Stomach (tissue), 19 donors: ENCODE measurements around the gene ODF4. TPM values are rescaled to one million over a fixed set of nuclear protein-coding genes. Genes with fewer than 3 reads are reported as not detected.

Source experiments
- DNase-seq, 2 donors: peaks; one replicate each; pipeline versions ENCODE4 v3.0.0 to v3.0.0-alpha.2; 2013 to 2019
- H3K27ac ChIP-seq, 5 donors: fragments of 200-600 bp in 4 of 5; sonication (generic) in 4 of 5; one replicate each; pipeline ENCODE4 v1.5.1; 2013 to 2019; ENCODE audit warnings: mild to moderate bottlenecking in 1 of 5, moderate library complexity in 1 of 5
- H3K27me3 ChIP-seq, 3 donors: fragments of 200-600 bp; sonication (generic); one replicate each; pipeline ENCODE4 v1.5.1; 2017 to 2019; ENCODE audit warnings: mixed run types in 1 of 3
- H3K36me3 ChIP-seq, 4 donors: fragments of 200-600 bp; sonication (generic); 1 replicate in 3 of 4; 2 replicates in 1 of 4; pipeline ENCODE4 v1.5.1; 2016 to 2019
- H3K4me1 ChIP-seq, 4 donors: fragments of 200-600 bp; sonication (generic); one replicate each; pipeline ENCODE4 v1.5.1; 2016 to 2019
- H3K4me3 ChIP-seq, 4 donors: fragments of 200-600 bp; sonication (generic) in 3 of 4; one replicate each; pipeline ENCODE4 v1.5.1; 2016 to 2019; ENCODE audit warnings: mild to moderate bottlenecking in 1 of 4
- H3K9me3 ChIP-seq, 4 donors: fragments of 200-600 bp; sonication (generic); one replicate each; pipeline ENCODE4 v1.5.1; 2016 to 2019
- CTCF ChIP-seq, 7 experiments: fragments of 450-650 bp in 4 of 7; fragments of 200-600 bp in 3 of 7; sonication (generic) in 3 of 7; IDR thresholded peaks; one replicate each; pipeline ENCODE4 v1.5.1; 2016 to 2019; ENCODE audit warnings: antibody characterized with exemption in 7 of 7, control low read depth in 2 of 7, mild to moderate bottlenecking in 1 of 7
- EP300 ChIP-seq: sonication (generic); formaldehyde crosslinking; IDR thresholded peaks from one replicate; pipeline ENCODE4 v1.6.1; 2017; ENCODE audit warnings: antibody characterized with exemption
- POLR2A ChIP-seq, 4 donors: fragments of 450-650 bp; IDR thresholded peaks; one replicate each; pipeline ENCODE4 v1.6.1; 2016; ENCODE audit warnings: antibody characterized with exemption in 4 of 4, control low read depth in 2 of 4, mild to moderate bottlenecking in 1 of 4, moderate library complexity in 1 of 4
- POLR2AphosphoS5 ChIP-seq, 3 donors: sonication (generic); formaldehyde crosslinking; IDR thresholded peaks; one replicate each; pipeline ENCODE4 v1.6.1; 2016; ENCODE audit warnings: antibody characterized with exemption in 3 of 3
- WGBS, 5 donors: extraction: QIAGEN DNeasy Blood & Tissue Kit in 3 of 5; methylation state at CpG; one replicate each; pipeline versions ENCODE4 v1.1.5 to v1.1.7; 2013 to 2018; 5-methylcytosine and 5-hydroxymethylcytosine counted together
- intact Hi-C: fragments of 100-400 bp; cut with DNase I; formaldehyde crosslinking; loops from one replicate; pipeline ENCODE4 v1.15.1; 2023; ENCODE audit warnings: low total_unique reads
- long read RNA-seq, 10 donors: transcript quantifications; one replicate each; lab custom pipeline, GENCODE V29; 2026
- polyA plus RNA-seq, 3 donors: library from polyadenylated mRNA; stranded (reverse); fragments of 200-250 nt; gene quantifications; one replicate each; pipeline ENCODE4 v1.2.3, GENCODE V29; 2013
- total RNA-seq, 5 donors: library from RNA; depleted of rRNA; stranded (reverse); fragments of >200 nt; gene quantifications; one replicate each; pipeline versions ENCODE4 v1.1.0 to v1.2.3, GENCODE V29; 2014 to 2016
- donor health status: healthy with polysubstance abuse.
- donor health status: Bipolar disorder and iron deficiency.
- donor health status: healthy.

Gene ODF4, protein sequence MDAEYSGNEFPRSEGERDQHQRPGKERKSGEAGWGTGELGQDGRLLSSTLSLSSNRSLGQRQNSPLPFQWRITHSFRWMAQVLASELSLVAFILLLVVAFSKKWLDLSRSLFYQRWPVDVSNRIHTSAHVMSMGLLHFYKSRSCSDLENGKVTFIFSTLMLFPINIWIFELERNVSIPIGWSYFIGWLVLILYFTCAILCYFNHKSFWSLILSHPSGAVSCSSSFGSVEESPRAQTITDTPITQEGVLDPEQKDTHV
- total RNA-seq (not detected), polyA plus RNA-seq (not detected)
- long read RNA-seq, donor 1, result 0 reads
- long read RNA-seq, donor 2, result 0 reads
- long read RNA-seq, donor 3, result 0 reads
- long read RNA-seq, donor 4, result 0 reads
- long read RNA-seq, donor 5, result 0 reads
- long read RNA-seq, donor 6, result 0 reads
- long read RNA-seq, donor 7, result 0 reads
- long read RNA-seq, donor 8, result 0 reads
- long read RNA-seq, donor 9, result 0 reads
- long read RNA-seq, donor 10, result 0 reads

- H3K27me3 ChIP-seq, result no peaks in the 10 kb centered on the region
- no peaks in the 10 kb centered on the region for H3K36me3 ChIP-seq
- H3K4me3 ChIP-seq, result no peak within 1 kb of the TSS
- H3K4me1 ChIP-seq, result peaks cover 0 to 5% (median 0%) of the 10 kb centered on the region in 4 donors
- DNase-seq, result no peak
- H3K9me3 ChIP-seq, result no peaks in the 10 kb centered on the region
- TF ChIP-seq POLR2AphosphoS5 (IDR thresholded peaks at IDR 0.05) (no peak), POLR2A (IDR thresholded peaks at IDR 0.05) (no peak)
- H3K27ac ChIP-seq, result no peak within 1 kb of the TSS
- intact Hi-C loops, result no loop called here
- 54 to 71% (median 66%) methylated on average over 2 of the region's 2 CpGs for WGBS, 5 donors
These were observed at the start of gene ODF4 for GRCh38 chr17:8339540-8339939. Gene ODF4 (plus strand): TSS chr17:8339840. CDS start chr17:8340052, 212 bp downstream.

DNA sequence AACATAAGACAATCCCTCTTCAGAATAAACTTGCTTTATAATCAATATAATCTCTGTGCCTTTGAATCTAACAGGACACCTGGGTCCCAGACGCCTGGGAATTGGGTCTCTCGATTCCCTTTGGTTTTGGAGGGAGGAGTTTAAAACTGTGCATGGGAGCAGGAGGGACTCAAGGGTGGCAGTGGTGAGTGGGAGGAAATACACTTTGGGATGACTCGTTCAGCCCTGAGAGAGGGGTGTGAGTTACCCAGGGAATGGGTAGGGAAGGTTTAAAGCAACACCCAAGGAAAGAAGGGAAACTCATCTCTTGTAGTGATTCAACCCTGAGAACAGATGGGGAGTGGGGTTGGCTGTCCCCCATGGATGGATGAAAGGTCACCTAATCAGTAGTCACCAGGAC is 49.6 kb upstream of the ODF4 start:
- WGBS, 5 donors, result 47 to 75% (median 65%) methylated on average over 3 of the region's 3 CpGs
- Histone ChIP-seq H3K4me1 (peaks cover 16 to 64% (median 52%) of the 10 kb centered on the region in 4 donors), H3K9me3 (no peaks in the 10 kb centered on the region), H3K4me3 (no peak overlapping the region), H3K27me3 (no peaks in the 10 kb centered on the region), H3K36me3 (peaks cover 0 to 10% (median 0%) of the 10 kb centered on the region in 4 donors), H3K27ac (peak overlapping the region in 1 of 5 donors; percentile 96)
- intact Hi-C loops, result no loop called here
- TF ChIP-seq CTCF (IDR thresholded peaks at IDR 0.05) (no peak), POLR2AphosphoS5 (IDR thresholded peaks at IDR 0.05) (no peak), POLR2A (IDR thresholded peaks at IDR 0.05) (no peak), EP300 (no peak)
- no peak for DNase-seq

- no peak overlapping the region for H3K27ac ChIP-seq
- no peaks in the 10 kb centered on the region for H3K9me3 ChIP-seq
- peaks cover 0 to 10% (median 0%) of the 10 kb centered on the region in 4 donors for H3K36me3 ChIP-seq
- WGBS, 5 donors, result 79 to 88% (median 83%) methylated on average over 5 of the region's 5 CpGs
- no peak for TF ChIP-seq EP300
- TF ChIP-seq CTCF (IDR thresholded peaks at IDR 0.05), result no peak
- no peak for TF ChIP-seq POLR2AphosphoS5 (IDR thresholded peaks at IDR 0.05)
- no peak for TF ChIP-seq POLR2A (IDR thresholded peaks at IDR 0.05)
- H3K4me1 ChIP-seq, result peaks cover 11 to 53% (median 35%) of the 10 kb centered on the region in 4 donors
- intact Hi-C loops, result no loop called here
- no peak overlapping the region for H3K4me3 ChIP-seq
- no peak for DNase-seq
- H3K27me3 ChIP-seq, result no peaks in the 10 kb centered on the region
These were observed 46.8 kb upstream of the ODF4 start for GRCh38 chr17:8292639-8293395.

DNA sequence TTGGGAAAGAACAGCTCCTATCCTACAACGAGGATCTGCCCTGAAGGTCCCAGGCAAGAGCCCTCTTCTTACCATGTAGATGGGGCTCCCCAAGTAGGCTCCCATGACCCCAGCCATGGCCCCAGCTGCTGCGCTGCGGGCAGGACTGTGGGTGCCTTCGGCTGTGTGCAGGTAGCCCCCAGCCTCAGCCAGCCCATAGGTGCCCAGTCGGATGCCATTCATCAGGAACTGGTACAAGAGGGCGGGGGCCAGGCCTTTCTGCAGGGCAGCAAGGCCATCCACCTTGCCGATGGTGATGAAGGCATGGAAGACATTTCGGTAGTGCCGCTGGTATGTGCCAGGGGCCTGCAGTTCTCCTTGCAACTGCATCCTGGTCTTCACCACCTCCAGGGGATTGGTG is 45.3 kb upstream of the ODF4 start:
- peaks cover 8 to 43% (median 25%) of the 10 kb centered on the region in 4 donors for H3K4me1 ChIP-seq
- peaks cover 0 to 10% (median 0%) of the 10 kb centered on the region in 4 donors for H3K36me3 ChIP-seq
- peak overlapping the region in 3 of 5 donors; percentile 92 to 97 (median 93) for H3K27ac ChIP-seq
- no peaks in the 10 kb centered on the region for H3K9me3 ChIP-seq
- peak overlapping the region in 3 of 4 donors; percentile 55 to 66 (median 59) for H3K4me3 ChIP-seq
- no peak for TF ChIP-seq EP300
- no peak for TF ChIP-seq POLR2A (IDR thresholded peaks at IDR 0.05)
- TF ChIP-seq CTCF (IDR thresholded peaks at IDR 0.05), result no peak
- no peak for TF ChIP-seq POLR2AphosphoS5 (IDR thresholded peaks at IDR 0.05)
- 90 to 100% (median 94%) methylated on average over 4 to 9 of the region's 9 CpGs for WGBS, 5 donors
- intact Hi-C loops, result no loop called here
- no peaks in the 10 kb centered on the region for H3K27me3 ChIP-seq
- no peak for DNase-seq
